ENCODE measurements around the gene CNOT11. TPM values are rescaled to one million over a fixed set of nuclear protein-coding genes. Genes with fewer than 3 reads are reported as not detected.

The CNOT11 gene
- total RNA-seq, 1 experiment from 2014 or later, result 57.8 TPM

DNA sequence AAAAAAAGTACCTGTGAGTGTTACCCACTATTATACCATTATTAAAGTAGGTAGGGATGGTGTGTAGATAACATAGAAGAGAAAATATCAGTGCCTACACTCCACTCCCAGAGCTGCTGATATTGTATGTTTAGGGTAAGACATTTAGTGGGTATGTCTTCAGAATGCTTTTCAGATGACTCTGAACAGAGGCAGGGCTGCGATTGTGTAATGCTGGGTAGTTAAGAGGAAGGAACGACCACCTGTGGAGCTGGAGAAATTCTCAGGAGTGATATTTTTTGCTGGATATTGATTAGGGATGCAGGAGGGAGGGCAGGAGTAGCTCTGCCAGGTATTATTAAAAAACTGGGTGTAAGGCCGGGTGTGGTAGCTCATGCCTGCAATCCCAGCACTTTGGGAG is 2.8 kb downstream of the CNOT11 start:
- no TSS peak for BruUV-seq (replicated peaks)
- DNase-seq (ENCODE audit: low read depth, low spot score), result no peak

DNA sequence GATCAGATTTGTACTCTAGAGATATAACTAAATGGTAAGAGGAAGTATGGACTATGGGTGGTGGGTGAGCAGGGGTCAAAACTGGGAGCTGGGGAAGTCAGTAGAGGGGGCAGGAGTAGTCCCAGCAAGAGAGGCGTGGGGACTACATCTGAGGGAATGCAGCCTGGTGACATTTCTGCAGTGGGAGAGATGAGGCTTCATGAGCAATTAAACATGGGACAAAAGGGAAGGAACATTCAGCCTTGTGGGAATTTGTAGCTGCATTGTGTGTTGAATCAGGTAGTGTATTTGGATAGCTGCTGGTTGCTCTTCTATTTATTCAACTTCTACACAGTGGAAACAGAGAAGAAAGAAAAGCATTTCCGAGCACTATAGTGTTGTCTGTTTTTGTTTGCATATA is 3.6 kb downstream of the CNOT11 start:
- Histone ChIP-seq H3K9ac (ENCODE audit: low read length) (peak overlapping the region; percentile 26; the same call in 1 of the 2 replicates), H3K4me1 (ENCODE audit: control insufficient read depth in 1 of 2, insufficient read depth in 2 of 2, low read length in 2 of 2) (peaks cover 21 to 50% of the 10 kb centered on the region in 2 experiments), H4K20me1 (ENCODE audit: insufficient read depth) (no peaks in the 10 kb centered on the region), H3K4me3 (replicated peaks in 1 of 2; ENCODE audit: low read depth in 1 of 2, low read length in 2 of 2) (0 out of 4 replicates have a peak overlapping the region, but pooled peaks of 1 of the 2 experiments have one; percentile 14), H3K27me3 (ENCODE audit: insufficient read depth, low read length) (no peaks in the 10 kb centered on the region), H3K27ac (ENCODE audit: low read depth, low read length) (no peak overlapping the region), H3K36me3 (ENCODE audit: control insufficient read depth in 1 of 2, insufficient read depth in 2 of 2, low read length in 2 of 2) (peaks cover 8 to 25% of the 10 kb centered on the region in 2 experiments; a peak in 2 of 4 replicates), H3K9me2 (ENCODE audit: insufficient read depth) (no peaks in the 10 kb centered on the region), H3K9me3 (ENCODE audit: control insufficient read depth in 1 of 2, insufficient read depth in 1 of 2, low read depth in 1 of 2, low read length in 2 of 2) (no peaks in the 10 kb centered on the region), H2AFZ (ENCODE audit: low read depth, low read length, poor library complexity, severe bottlenecking) (no peak overlapping the region), H3K79me2 (ENCODE audit: insufficient read depth, low read length) (peaks cover 77% of the 10 kb centered on the region), H3K4me2 (ENCODE audit: low read length) (peak overlapping the region; percentile 60)
- BruUV-seq (replicated peaks), result no TSS peak
- ChIA-PET RAD21 (ENCODE audit: low non-redundant PET in 1 of 2, low total read pairs in 2 of 2, uncharacterized antibody in 2 of 2, unreplicated experiment in 2 of 2) (no interaction called here), POLR2A (no interaction called here), CTCF (no interaction called here)
- intact Hi-C loops (cut with micrococcal nuclease), result no loop called here
- TF ChIP-seq POLR2AphosphoS5 (IDR thresholded peaks at IDR 0.05; ENCODE audit: low read depth, low read length) (no peak), TCF7L2 (IDR thresholded peaks at IDR 0.05; ENCODE audit: borderline replicate concordance, extremely low read depth, insufficient read depth, insufficient read length) (no peak), EZH2 (IDR thresholded peaks at IDR 0.05) (no peak), POLR2A (IDR thresholded peaks at IDR 0.05; ENCODE audit: borderline replicate concordance, extremely low read depth, insufficient read depth, insufficient read length) (no peak), SIN3A (IDR thresholded peaks at IDR 0.05; ENCODE audit: low read depth) (no peak), EZH2phosphoT487 (IDR thresholded peaks at IDR 0.05; ENCODE audit: borderline replicate concordance) (no peak), JUND (IDR thresholded peaks at IDR 0.05) (no peak), EGR1 (IDR thresholded peaks at IDR 0.05; ENCODE audit: low read depth) (no peak), CEBPB (IDR thresholded peaks at IDR 0.05; ENCODE audit: low read depth) (no peak), YY1 (IDR thresholded peaks at IDR 0.05; ENCODE audit: extremely low read depth, insufficient replicate concordance, low read depth, low read length) (no peak), ZFX (IDR thresholded peaks at IDR 0.05) (no peak), SRF (IDR thresholded peaks at IDR 0.05; ENCODE audit: low read depth) (no peak)
- TF ChIP-seq, protein P1, sequence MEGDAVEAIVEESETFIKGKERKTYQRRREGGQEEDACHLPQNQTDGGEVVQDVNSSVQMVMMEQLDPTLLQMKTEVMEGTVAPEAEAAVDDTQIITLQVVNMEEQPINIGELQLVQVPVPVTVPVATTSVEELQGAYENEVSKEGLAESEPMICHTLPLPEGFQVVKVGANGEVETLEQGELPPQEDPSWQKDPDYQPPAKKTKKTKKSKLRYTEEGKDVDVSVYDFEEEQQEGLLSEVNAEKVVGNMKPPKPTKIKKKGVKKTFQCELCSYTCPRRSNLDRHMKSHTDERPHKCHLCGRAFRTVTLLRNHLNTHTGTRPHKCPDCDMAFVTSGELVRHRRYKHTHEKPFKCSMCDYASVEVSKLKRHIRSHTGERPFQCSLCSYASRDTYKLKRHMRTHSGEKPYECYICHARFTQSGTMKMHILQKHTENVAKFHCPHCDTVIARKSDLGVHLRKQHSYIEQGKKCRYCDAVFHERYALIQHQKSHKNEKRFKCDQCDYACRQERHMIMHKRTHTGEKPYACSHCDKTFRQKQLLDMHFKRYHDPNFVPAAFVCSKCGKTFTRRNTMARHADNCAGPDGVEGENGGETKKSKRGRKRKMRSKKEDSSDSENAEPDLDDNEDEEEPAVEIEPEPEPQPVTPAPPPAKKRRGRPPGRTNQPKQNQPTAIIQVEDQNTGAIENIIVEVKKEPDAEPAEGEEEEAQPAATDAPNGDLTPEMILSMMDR (IDR thresholded peaks at IDR 0.05 in 2 of 3, conservative IDR thresholded peaks at IDR 0.05 in 1 of 3; ENCODE audit: borderline replicate concordance in 1 of 3, insufficient read depth in 1 of 3, low read depth in 2 of 3, low read length in 2 of 3), result no peak
- TF ChIP-seq, protein P2, sequence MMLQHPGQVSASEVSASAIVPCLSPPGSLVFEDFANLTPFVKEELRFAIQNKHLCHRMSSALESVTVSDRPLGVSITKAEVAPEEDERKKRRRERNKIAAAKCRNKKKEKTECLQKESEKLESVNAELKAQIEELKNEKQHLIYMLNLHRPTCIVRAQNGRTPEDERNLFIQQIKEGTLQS (IDR thresholded peaks at IDR 0.05), result no peak
- TF ChIP-seq, protein P3, sequence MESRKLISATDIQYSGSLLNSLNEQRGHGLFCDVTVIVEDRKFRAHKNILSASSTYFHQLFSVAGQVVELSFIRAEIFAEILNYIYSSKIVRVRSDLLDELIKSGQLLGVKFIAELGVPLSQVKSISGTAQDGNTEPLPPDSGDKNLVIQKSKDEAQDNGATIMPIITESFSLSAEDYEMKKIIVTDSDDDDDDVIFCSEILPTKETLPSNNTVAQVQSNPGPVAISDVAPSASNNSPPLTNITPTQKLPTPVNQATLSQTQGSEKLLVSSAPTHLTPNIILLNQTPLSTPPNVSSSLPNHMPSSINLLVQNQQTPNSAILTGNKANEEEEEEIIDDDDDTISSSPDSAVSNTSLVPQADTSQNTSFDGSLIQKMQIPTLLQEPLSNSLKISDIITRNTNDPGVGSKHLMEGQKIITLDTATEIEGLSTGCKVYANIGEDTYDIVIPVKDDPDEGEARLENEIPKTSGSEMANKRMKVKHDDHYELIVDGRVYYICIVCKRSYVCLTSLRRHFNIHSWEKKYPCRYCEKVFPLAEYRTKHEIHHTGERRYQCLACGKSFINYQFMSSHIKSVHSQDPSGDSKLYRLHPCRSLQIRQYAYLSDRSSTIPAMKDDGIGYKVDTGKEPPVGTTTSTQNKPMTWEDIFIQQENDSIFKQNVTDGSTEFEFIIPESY (IDR thresholded peaks at IDR 0.05; ENCODE audit: extremely low read depth, insufficient replicate concordance, low read length), result no peak
- ATAC-seq (no peak), DNase-seq (ENCODE audit: low read depth, low spot score) (no peak)

More for the DNA sequence above, 2.8 kb downstream of the CNOT11 start:
- peak overlapping the region; percentile 60 for H3K4me2 ChIP-seq (ENCODE audit: low read length)
- ATAC-seq, result no peak
- TF ChIP-seq ZFX (IDR thresholded peaks at IDR 0.05) (no peak), CEBPB (IDR thresholded peaks at IDR 0.05; ENCODE audit: low read depth) (0 out of 2 replicates have a peak, but pooled peaks have one; percentile 23), JUND (IDR thresholded peaks at IDR 0.05) (no peak), SP1 (IDR thresholded peaks at IDR 0.05; ENCODE audit: low read depth) (no peak), POLR2AphosphoS5 (IDR thresholded peaks at IDR 0.05; ENCODE audit: low read depth, low read length) (no peak), YY1 (IDR thresholded peaks at IDR 0.05; ENCODE audit: extremely low read depth, insufficient replicate concordance, low read depth, low read length) (no peak)
- H3K9me3 ChIP-seq (ENCODE audit: control insufficient read depth in 1 of 2, insufficient read depth in 1 of 2, low read depth in 1 of 2, low read length in 2 of 2), result no peaks in the 10 kb centered on the region
- peaks cover 21 to 53% of the 10 kb centered on the region in 2 experiments for H3K4me1 ChIP-seq (ENCODE audit: control insufficient read depth in 1 of 2, insufficient read depth in 2 of 2, low read length in 2 of 2)
- H3K27ac ChIP-seq (ENCODE audit: low read depth, low read length), result no peak overlapping the region
- no peaks in the 10 kb centered on the region for H3K27me3 ChIP-seq (ENCODE audit: insufficient read depth, low read length)
- intact Hi-C loops (cut with micrococcal nuclease), result no loop called here
- CTCF ChIA-PET, result no interaction called here
- RAD21 ChIA-PET (ENCODE audit: low non-redundant PET in 1 of 2, low total read pairs in 2 of 2, uncharacterized antibody in 2 of 2, unreplicated experiment in 2 of 2), result no interaction called here
- POLR2A ChIA-PET, result no interaction called here
- no peaks in the 10 kb centered on the region for H4K20me1 ChIP-seq (ENCODE audit: insufficient read depth)
- H2AFZ ChIP-seq (ENCODE audit: low read depth, low read length, poor library complexity, severe bottlenecking), result no peak overlapping the region
- H3K9ac ChIP-seq (ENCODE audit: low read length), result no peak overlapping the region
- peaks cover 69% of the 10 kb centered on the region for H3K79me2 ChIP-seq (ENCODE audit: insufficient read depth, low read length)
- H3K36me3 ChIP-seq (ENCODE audit: control insufficient read depth in 1 of 2, insufficient read depth in 2 of 2, low read length in 2 of 2), result peaks cover 8 to 17% of the 10 kb centered on the region in 2 experiments; a peak in 2 of 4 replicates
- no peaks in the 10 kb centered on the region for H3K9me2 ChIP-seq (ENCODE audit: insufficient read depth)
- no peak overlapping the region for H3K4me3 ChIP-seq (replicated peaks in 1 of 2; ENCODE audit: low read depth in 1 of 2, low read length in 2 of 2)

Data from HCT116 (cell line).